HG03139 (cell line): ENCODE results near the gene IRX6.

Experiments used
- ATAC-seq: cut with Tn5 transposase; IDR thresholded peaks from one replicate; pipeline ENCODE4 v1.9.1; 2021; ENCODE audit not compliant: unreplicated experiment

The IRX6 gene

GRCh38 chr16:55364811-55365210, 40.8 kb downstream of the IRX6 start:
- no peak for ATAC-seq

GRCh38 chr16:55367301-55367811, 43.4 kb downstream of the IRX6 start:
- no peak for ATAC-seq

GRCh38 chr16:55367866-55368603, 44.0 kb downstream of the IRX6 start:
- ATAC-seq = no peak

DNA sequence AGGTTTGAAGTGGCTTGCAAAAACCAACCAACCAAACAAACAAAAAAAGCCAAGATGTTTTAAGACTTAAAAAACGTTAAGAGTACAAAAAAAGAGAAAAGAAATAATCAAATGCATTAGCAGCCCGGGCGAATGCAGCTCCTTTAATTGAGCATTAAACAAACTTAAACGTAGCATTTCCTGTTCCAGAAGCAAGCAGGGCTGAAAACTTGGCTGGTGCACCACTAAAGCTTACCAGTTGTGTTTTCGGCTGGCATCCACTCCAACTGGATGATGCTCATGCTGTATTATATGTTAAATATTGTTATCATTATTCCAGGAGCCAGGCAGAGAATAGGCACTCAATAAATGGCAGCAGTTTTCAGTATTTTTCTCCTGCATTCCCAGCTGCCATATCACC, 45.1 kb downstream of the IRX6 start:
- ATAC-seq = no peak

GRCh38 chr16:55370762-55371482, 46.9 kb downstream of the IRX6 start:
- ATAC-seq = no peak

DNA sequence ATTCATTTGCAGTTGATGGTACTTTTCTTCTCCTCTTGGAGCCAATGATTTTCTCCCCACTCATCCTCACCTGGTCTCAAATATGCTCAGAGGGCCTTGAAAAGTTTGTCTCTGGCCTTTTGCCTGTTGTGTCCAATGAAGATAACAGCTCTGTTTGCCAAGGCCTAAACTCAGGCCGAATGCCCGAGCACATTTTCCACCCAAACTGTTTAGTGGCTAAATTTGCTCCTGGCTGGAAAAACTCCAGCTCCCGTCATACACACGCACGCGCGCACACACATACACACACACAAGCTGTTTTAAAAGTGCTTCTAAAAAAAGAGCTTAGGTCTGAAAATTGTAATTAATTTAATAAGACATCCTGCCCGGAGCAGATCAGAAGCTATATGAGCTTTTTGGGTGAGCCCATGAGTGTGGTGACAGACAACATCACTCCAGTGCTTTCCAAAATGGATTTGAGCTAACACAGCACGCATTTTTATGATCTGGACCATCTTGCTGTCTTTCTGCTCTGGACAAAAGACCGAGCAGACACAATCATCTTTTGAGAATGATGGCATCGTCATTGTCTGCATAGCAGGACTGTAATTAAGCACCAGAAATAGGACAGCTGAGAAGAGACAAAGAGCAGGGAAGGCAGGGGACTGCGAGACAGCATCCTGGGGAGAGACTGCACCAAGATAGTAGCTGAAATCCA, 48.9 kb downstream of the IRX6 start:
- ATAC-seq = no peak

- no peak for ATAC-seq
Observed at GRCh38 chr16:55373489-55373832, 49.5 kb downstream of the IRX6 start.

GRCh38 chr16:55376045-55376444, 52.0 kb downstream of the IRX6 start:
- ATAC-seq = no peak

DNA sequence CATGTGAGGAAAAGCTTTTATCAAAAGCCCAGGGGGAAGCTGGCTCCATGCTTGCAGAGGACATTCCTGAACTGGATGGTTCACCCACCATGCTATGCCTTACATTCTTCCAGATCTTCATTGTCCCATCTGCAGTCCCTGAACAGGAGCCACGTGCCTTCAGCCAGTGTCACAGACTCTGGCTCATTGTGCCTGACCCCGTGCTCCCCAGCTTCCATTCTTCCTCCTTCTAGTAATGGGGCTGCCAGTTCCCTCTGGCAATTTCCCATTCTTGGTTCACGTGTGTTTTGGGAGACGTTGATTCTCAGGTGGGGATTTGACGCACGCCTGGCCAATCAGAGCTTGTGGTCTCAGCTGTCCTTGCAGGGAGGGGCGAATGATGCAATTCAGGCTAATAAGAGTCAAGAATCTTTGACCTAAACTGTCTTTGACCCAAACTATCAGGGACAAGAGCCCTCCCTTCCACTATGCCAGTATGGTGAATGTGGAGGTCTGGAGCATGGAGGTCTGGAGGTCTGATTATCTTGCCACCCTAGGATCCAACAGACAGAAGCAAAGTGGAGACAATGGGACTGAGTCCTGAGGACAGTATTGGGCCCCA, 52.7 kb downstream of the IRX6 start:
- ATAC-seq = no peak

- no peak for ATAC-seq
Observed at GRCh38 chr16:55377840-55378239, 53.8 kb downstream of the IRX6 start.

- no peak for ATAC-seq
Observed at GRCh38 chr16:55378616-55379015, 54.6 kb downstream of the IRX6 start.

GRCh38 chr16:55379371-55379770, 55.4 kb downstream of the IRX6 start:
- no peak for ATAC-seq

DNA sequence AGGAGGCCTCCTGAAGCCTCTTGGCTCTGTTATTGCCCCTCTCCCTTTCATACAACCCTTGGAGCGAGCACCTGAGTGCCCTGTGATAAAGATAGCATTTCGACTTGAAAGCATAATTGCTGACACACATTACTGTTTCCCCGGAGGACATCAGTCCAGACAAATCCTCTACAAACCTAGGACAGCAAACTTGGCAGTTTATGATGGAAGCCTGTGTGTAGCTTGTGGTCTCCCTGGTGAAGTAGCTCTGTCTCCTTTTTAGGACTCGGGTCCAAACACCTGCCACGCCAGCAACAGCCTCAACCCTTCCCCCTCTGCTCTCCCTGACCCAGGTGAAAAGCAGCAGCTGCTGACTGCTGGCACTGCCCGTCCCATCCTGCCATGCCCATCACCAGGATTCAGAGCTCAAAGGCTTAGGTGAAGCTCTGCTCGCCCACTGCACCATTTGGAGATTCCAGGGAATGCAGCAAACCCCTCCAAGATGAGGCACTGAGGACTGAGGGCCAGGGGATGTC, 55.9 kb downstream of the IRX6 start:
- ATAC-seq = no peak
